ENCODE measurements around the gene IL37. TPM values are rescaled to one million over a fixed set of nuclear protein-coding genes. Genes with fewer than 3 reads are reported as not detected.

IL37 gene
- total and polyA plus RNA-seq, 8 donors: not detected

- H3K9me3 ChIP-seq: no peaks in the 10 kb centered on the region
- DNase-seq: no peak
- intact Hi-C loops (cut with DNase I): no loop called here
- no peak overlapping the region for H3K27ac ChIP-seq
- H3K27me3 ChIP-seq: peaks cover 0 to 3% (median 0%) of the 10 kb centered on the region in 4 donors
- no peak for ATAC-seq
- no peaks in the 10 kb centered on the region for H3K36me3 ChIP-seq
- no peak for TF ChIP-seq CTCF (IDR thresholded peaks at IDR 0.05)
- WGBS, 2 donors: 68 to 71% methylated on average over 8 of the region's 8 CpGs
- no peak overlapping the region for H3K4me3 ChIP-seq
- no peak for FAIRE-seq
- H3K4me1 ChIP-seq: no peaks in the 10 kb centered on the region
These were observed 38.5 kb downstream of the IL37 start for GRCh38 chr2:112949456-112949855.

- Histone ChIP-seq H3K4me1 (no peaks in the 10 kb centered on the region), H3K27ac (no peak overlapping the region), H3K9me3 (no peaks in the 10 kb centered on the region), H3K27me3 (peaks cover 0 to 3% (median 0%) of the 10 kb centered on the region in 4 donors), H3K4me3 (no peak overlapping the region), H3K36me3 (no peaks in the 10 kb centered on the region)
- intact Hi-C loops (cut with DNase I): no loop called here
- FAIRE-seq (no peak), ATAC-seq (no peak), DNase-seq (no peak)
- WGBS, 2 donors: 79 to 88% methylated on average over 7 of the region's 7 CpGs
- TF ChIP-seq CTCF (IDR thresholded peaks at IDR 0.05): no peak
These were observed 43.4 kb downstream of the IL37 start for GRCh38 chr2:112954364-112954763.

GRCh38 chr2:112957511-112957910, 46.5 kb downstream of the IL37 start:
- TF ChIP-seq CTCF (IDR thresholded peaks at IDR 0.05): no peak
- ATAC-seq (no peak), FAIRE-seq (no peak), DNase-seq (no peak)
- intact Hi-C loops (cut with DNase I): no loop called here
- H3K36me3 ChIP-seq: no peaks in the 10 kb centered on the region
- H3K27me3 ChIP-seq: no peaks in the 10 kb centered on the region
- no peak overlapping the region for H3K27ac ChIP-seq
- H3K4me1 ChIP-seq: no peaks in the 10 kb centered on the region
- H3K9me3 ChIP-seq: no peaks in the 10 kb centered on the region
- no peak overlapping the region for H3K4me3 ChIP-seq
- 90 to 95% methylated on average over 3 of the region's 3 CpGs for WGBS, 2 donors

GRCh38 chr2:112958428-112959108, 47.6 kb downstream of the IL37 start:
- Histone ChIP-seq H3K4me3 (no peak overlapping the region), H3K36me3 (no peaks in the 10 kb centered on the region), H3K9me3 (no peaks in the 10 kb centered on the region), H3K4me1 (no peaks in the 10 kb centered on the region), H3K27ac (no peak overlapping the region), H3K27me3 (no peaks in the 10 kb centered on the region)
- WGBS, 2 donors: 28 to 35% methylated on average over 9 of the region's 9 CpGs
- TF ChIP-seq CTCF (IDR thresholded peaks at IDR 0.05): peak; percentile 42 to 71 (median 65)
- intact Hi-C loops (cut with DNase I): no loop called here
- peak in 2 of 6 donors; percentile 17 to 43 for DNase-seq
- ATAC-seq: peak; percentile 78 to 93 (median 90)
- FAIRE-seq: no peak

GRCh38 chr2:112959109-112959812, 48.3 kb downstream of the IL37 start:
- ATAC-seq: no peak
- no peaks in the 10 kb centered on the region for H3K4me1 ChIP-seq
- WGBS, 2 donors: 56 to 63% methylated on average over 14 of the region's 14 CpGs
- no peaks in the 10 kb centered on the region for H3K36me3 ChIP-seq
- H3K27me3 ChIP-seq: no peaks in the 10 kb centered on the region
- no peak overlapping the region for H3K4me3 ChIP-seq
- no peak for FAIRE-seq
- H3K9me3 ChIP-seq: no peaks in the 10 kb centered on the region
- no peak for DNase-seq
- H3K27ac ChIP-seq: no peak overlapping the region
- intact Hi-C loops (cut with DNase I): no loop called here
- no peak for TF ChIP-seq CTCF (IDR thresholded peaks at IDR 0.05)
